Kidney (tissue), 14 donors: ENCODE results near the gene DOK7. TPM values are rescaled to one million over a fixed set of nuclear protein-coding genes. Genes with fewer than 3 reads are reported as not detected.

Experiments used
- DNase-seq, 5 donors: peaks; one replicate each; pipeline ENCODE4 v3.0.0-alpha.2; 2013 to 2020
- FAIRE-seq: peaks from 2 replicates; lab custom pipeline; 2012; peaks lifted over from hg19 to GRCh38; lab: Jason Lieb, UNC
- H3K27ac ChIP-seq, 2 donors: one replicate each; pipeline ENCODE4 v1.7.0; 2013; ENCODE audit warnings: low read depth in 2 of 2, low read length in 2 of 2, inconsistent platforms in 1 of 2
- H3K27me3 ChIP-seq: one replicate; pipeline ENCODE4 v1.7.1; 2013; ENCODE audit warnings: low read length, inconsistent platforms; ENCODE audit not compliant: control insufficient read depth, insufficient read depth
- H3K36me3 ChIP-seq, 3 donors: one replicate each; pipeline versions ENCODE4 v1.7.0 to v1.7.1; 2013; ENCODE audit warnings: low read length in 3 of 3, control low read depth in 1 of 3, inconsistent platforms in 1 of 3; ENCODE audit not compliant: insufficient read depth in 3 of 3, control insufficient read depth in 2 of 3
- H3K4me1 ChIP-seq, 3 donors: one replicate each; pipeline versions ENCODE4 v1.7.0 to v1.7.1; 2013; ENCODE audit warnings: low read length in 3 of 3, inconsistent platforms in 1 of 3, low read depth in 1 of 3; ENCODE audit not compliant: control insufficient read depth in 2 of 3, insufficient read depth in 2 of 3
- H3K4me3 ChIP-seq, 3 donors: one replicate each; pipeline versions ENCODE4 v1.7.0 to v1.8.1; 2013; ENCODE audit warnings: low read length in 3 of 3, control low read depth in 1 of 3, inconsistent platforms in 1 of 3
- H3K9ac ChIP-seq, 3 donors: one replicate each; pipeline versions ENCODE4 v1.7.0 to v1.7.1; 2013; ENCODE audit warnings: low read length in 3 of 3, control low read depth in 1 of 3, inconsistent platforms in 1 of 3
- H3K9me3 ChIP-seq, 3 donors: one replicate each; pipeline versions ENCODE4 v1.7.0 to v1.7.1; 2013; ENCODE audit warnings: low read length in 3 of 3, control low read depth in 1 of 3, inconsistent platforms in 1 of 3; ENCODE audit not compliant: control insufficient read depth in 2 of 3, insufficient read depth in 1 of 3
- intact Hi-C: fragments of 100-400 bp; cut with DNase I; formaldehyde crosslinking; loops from one replicate; pipeline ENCODE4 v1.11.1; 2022
- polyA plus RNA-seq: library from polyadenylated mRNA; stranded (reverse); fragments of 350-450 nt; fragmentation: Illumina TruSeq; extraction: RNeasy Lipid Tissue Mini Kit (QIAGEN cat#74804); gene quantifications from one replicate; pipeline ENCODE4 v1.2.3, GENCODE V29; 2014; ENCODE audit warnings: low read depth, low replicate concordance; ENCODE audit not compliant: insufficient read depth
- total RNA-seq: library from RNA; stranded (reverse); fragmentation: NEBNext Ultra II Directional; extraction: Animal tissue kit (Norgen Biotek cat#: 25700); gene quantifications from one replicate; pipeline ENCODE4 v1.2.1, GENCODE V29; 2021
- TF ChIP-seq, protein P1 (sequence below): IDR thresholded peaks from 3 replicates; pipeline ENCODE4 v1.5.1; 2012; ENCODE audit warnings: mild to moderate bottlenecking, moderate library complexity, borderline replicate concordance; ENCODE audit not compliant: insufficient read depth; ENCODE audit errors: extremely low read depth
- donor health status: control.
- donor health status: control.
- donor health status: control.
- donor health status: control.
- donor health status: control.
- donor health status: DM: yes; HTN: yes; CAD: no.
- donor health status: Normal renal cell carcinoma (clear cell type).

Gene DOK7
- total and polyA plus RNA-seq, 2 donors from 2014 or later = 1.2 to 7.0 TPM

DNA sequence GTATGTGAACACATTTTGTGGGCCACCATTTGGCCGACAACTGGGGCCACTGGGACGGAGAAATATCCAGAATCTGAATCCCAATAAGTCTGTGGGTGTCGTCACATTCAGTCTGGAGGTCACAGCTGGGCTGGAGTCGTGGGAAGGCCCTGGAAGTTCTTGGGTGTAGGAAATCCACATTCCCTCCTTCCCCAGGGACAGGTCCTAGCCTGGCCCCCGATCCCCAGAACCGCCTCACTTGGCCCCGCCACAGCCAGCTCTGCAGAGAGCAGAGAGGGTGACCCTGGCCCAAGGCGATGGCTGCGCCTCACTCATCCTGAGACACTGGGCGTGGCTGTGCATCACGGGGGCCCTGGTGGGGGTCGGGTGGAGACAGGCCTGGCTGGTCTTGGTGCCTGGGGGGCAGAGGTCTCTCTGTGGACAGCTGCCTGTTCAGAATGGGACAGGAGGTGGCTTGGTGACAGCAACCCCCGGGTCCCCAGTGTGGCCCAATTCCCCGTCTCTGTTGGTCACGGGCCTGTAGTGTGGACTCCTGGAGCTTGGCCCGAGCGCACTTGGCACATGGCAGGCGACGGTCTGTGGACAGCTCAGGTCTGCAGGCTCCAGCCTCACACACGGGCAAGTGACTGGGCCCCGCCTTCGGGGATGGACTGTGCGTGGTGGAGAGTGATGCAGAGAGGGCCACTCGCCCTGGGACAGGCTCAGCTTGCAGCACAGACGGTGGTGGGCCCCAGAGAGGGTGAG, 16.4 kb downstream of the DOK7 start:
- intact Hi-C loops = no loop called here
- Histone ChIP-seq H3K4me1 (peaks cover 0 to 5% (median 0%) of the 10 kb centered on the region in 3 donors), H3K36me3 (no peaks in the 10 kb centered on the region), H3K4me3 (no peak overlapping the region), H3K9ac (no peak overlapping the region), H3K27ac (no peak overlapping the region), H3K27me3 (no peaks in the 10 kb centered on the region), H3K9me3 (no peaks in the 10 kb centered on the region)
- FAIRE-seq (no peak), DNase-seq (no peak)
- TF ChIP-seq, protein P1, sequence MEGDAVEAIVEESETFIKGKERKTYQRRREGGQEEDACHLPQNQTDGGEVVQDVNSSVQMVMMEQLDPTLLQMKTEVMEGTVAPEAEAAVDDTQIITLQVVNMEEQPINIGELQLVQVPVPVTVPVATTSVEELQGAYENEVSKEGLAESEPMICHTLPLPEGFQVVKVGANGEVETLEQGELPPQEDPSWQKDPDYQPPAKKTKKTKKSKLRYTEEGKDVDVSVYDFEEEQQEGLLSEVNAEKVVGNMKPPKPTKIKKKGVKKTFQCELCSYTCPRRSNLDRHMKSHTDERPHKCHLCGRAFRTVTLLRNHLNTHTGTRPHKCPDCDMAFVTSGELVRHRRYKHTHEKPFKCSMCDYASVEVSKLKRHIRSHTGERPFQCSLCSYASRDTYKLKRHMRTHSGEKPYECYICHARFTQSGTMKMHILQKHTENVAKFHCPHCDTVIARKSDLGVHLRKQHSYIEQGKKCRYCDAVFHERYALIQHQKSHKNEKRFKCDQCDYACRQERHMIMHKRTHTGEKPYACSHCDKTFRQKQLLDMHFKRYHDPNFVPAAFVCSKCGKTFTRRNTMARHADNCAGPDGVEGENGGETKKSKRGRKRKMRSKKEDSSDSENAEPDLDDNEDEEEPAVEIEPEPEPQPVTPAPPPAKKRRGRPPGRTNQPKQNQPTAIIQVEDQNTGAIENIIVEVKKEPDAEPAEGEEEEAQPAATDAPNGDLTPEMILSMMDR = no peak

DNA sequence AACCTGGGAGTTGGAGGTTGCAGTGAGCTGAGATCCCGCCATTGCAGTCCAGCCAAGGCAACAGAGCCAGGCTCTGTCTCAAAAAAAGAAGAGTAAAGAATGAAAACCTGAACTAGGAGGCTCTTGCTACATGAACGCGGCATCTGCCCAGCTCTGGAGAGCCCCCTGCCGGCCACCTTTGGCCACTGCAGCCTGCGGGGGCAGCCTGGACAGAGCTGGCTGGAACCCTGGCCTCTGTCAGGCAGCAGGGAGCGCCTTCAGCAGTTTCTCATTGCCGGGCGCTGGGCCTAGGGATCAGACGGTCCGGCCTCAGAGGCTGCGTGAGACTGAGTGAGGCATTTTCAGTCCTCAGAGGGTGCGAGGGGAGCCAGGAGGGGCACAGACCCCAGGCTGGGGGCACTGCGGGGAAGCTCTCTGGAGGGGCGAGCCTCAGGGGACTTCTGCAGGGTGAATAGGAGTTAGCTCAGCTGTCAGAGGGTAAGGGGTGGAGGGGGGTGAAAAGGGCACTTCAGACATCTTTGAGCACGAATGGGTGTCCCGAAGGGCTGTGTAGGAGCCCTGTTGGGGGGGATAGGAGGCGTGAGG, 17.5 kb downstream of the DOK7 start:
- Histone ChIP-seq H3K4me1 (peaks cover 0 to 12% (median 0%) of the 10 kb centered on the region in 3 donors), H3K27ac (no peak overlapping the region)
- intact Hi-C loops = no loop called here

GRCh38 chr4:3481113-3481531, 18.0 kb downstream of the DOK7 start:
- FAIRE-seq (no peak), DNase-seq (no peak)
- Histone ChIP-seq H3K4me1 (peaks cover 0 to 12% (median 0%) of the 10 kb centered on the region in 3 donors), H3K36me3 (no peaks in the 10 kb centered on the region), H3K9ac (no peak overlapping the region), H3K4me3 (no peak overlapping the region), H3K27me3 (no peaks in the 10 kb centered on the region), H3K27ac (no peak overlapping the region), H3K9me3 (no peaks in the 10 kb centered on the region)
- TF ChIP-seq, protein P1 = no peak
- intact Hi-C loops = no loop called here

More for the DNA sequence above, 17.5 kb downstream of the DOK7 start:
- H3K4me3 ChIP-seq = no peak overlapping the region
- H3K9me3 ChIP-seq = no peaks in the 10 kb centered on the region
- no peaks in the 10 kb centered on the region for H3K36me3 ChIP-seq
- no peak for FAIRE-seq
- H3K9ac ChIP-seq = no peak overlapping the region
- TF ChIP-seq, protein P1 = peak; percentile 97
- DNase-seq = peak; percentile 90 to 94 (median 92)
- no peaks in the 10 kb centered on the region for H3K27me3 ChIP-seq
